ENCODE data around the gene TDRD9. TPM values are rescaled to one million over a fixed set of nuclear protein-coding genes. Genes with fewer than 3 reads are reported as not detected.

TDRD9 gene
- total RNA-seq, 1 experiment from 2014 or later: not detected

DNA sequence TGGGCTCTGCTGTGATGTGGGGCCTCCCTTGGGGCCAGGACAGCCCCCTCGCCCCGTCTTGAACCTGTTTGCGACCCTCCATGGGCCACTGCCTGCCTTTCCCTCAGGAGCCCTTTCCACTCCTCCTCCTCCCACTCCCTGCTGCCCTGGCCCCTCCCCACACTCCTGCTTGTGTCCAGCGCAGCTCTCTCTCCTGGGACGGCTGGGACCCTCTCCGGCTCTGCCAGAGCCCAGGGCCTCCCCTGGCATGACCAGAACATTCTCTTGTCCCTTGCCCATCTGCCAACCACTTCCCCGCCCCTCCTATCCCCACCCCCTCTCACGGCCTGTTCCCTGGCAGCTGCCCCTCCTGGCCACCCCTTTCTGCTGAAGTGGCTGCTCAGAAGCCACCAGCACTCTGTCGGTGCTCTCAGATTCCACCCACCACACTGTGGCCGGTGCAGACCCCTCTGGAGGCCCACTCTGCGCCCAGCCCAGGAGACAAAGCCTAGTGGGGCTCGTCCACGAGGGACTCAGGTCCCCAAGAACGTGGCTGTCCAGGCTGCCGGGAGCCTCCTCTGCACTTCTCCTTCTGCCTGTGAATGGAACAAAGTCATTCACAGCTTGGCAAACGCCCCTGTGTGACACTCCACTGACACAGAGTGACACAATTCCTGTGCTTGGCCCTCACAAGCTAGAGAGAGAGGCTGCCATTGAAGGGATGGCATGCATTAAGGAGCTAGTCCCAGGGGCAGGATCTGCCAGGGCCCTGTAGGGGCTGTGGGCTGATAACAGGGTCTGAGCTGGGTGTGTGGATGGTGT is 158.6 kb downstream of the TDRD9 start:
- Histone ChIP-seq H3K9me3 (ENCODE audit: low read depth, low read length, poor library complexity, severe bottlenecking) (no peaks in the 10 kb centered on the region), H3K36me3 (ENCODE audit: insufficient read depth, low read length, poor library complexity, severe bottlenecking) (no peaks in the 10 kb centered on the region), H3K4me1 (ENCODE audit: insufficient read depth, low read length, poor library complexity, severe bottlenecking) (no peaks in the 10 kb centered on the region), H3K27ac (ENCODE audit: low read depth, low read length, poor library complexity, severe bottlenecking) (no peak overlapping the region), H3K27me3 (replicated peaks; ENCODE audit: insufficient read depth, low read depth, low read length, poor library complexity) (no peaks in the 10 kb centered on the region), H3K4me3 (ENCODE audit: low read depth, low read length, poor library complexity, severe bottlenecking) (no peak overlapping the region)
- TF ChIP-seq, protein P1, sequence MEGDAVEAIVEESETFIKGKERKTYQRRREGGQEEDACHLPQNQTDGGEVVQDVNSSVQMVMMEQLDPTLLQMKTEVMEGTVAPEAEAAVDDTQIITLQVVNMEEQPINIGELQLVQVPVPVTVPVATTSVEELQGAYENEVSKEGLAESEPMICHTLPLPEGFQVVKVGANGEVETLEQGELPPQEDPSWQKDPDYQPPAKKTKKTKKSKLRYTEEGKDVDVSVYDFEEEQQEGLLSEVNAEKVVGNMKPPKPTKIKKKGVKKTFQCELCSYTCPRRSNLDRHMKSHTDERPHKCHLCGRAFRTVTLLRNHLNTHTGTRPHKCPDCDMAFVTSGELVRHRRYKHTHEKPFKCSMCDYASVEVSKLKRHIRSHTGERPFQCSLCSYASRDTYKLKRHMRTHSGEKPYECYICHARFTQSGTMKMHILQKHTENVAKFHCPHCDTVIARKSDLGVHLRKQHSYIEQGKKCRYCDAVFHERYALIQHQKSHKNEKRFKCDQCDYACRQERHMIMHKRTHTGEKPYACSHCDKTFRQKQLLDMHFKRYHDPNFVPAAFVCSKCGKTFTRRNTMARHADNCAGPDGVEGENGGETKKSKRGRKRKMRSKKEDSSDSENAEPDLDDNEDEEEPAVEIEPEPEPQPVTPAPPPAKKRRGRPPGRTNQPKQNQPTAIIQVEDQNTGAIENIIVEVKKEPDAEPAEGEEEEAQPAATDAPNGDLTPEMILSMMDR (conservative IDR thresholded peaks at IDR 0.05; ENCODE audit: low read depth, low read length): no peak
- no peak for TF ChIP-seq EZH2 (IDR thresholded peaks at IDR 0.05; ENCODE audit: borderline replicate concordance, low read depth, low read length, poor library complexity, severe bottlenecking)
- BruUV-seq (replicated peaks): no TSS peak
- ChIA-PET POLR2A (ENCODE audit: low non-redundant PET) (no interaction called here), CTCF (no interaction called here)
- DNase-seq (ENCODE audit: low spot score): no peak
- intact Hi-C loops (cut with micrococcal nuclease; ENCODE audit: unreplicated experiment): no loop called here

DNA sequence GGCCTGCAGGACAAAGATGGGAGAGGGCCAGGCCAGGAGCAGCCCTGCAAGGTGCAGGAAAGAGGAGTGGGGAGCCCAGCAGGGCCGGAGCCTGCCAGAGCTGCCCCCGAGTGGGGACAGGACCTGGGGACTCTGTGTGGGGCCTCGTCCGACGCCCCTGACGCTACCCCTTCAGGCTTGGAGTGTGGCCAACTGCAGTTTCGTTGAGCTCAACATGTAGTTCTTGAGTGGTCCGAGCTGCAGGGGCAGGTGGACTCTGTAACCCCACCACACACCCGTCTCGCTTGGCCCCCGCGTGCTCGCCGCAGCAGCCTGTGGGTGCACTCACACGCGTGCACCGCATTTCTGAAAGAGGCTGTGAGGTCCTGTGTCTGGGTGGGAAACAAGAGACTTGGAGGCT is 159.2 kb downstream of the TDRD9 start:
- ChIA-PET POLR2A (ENCODE audit: low non-redundant PET) (no interaction called here), CTCF (no interaction called here)
- TF ChIP-seq, protein P1 (conservative IDR thresholded peaks at IDR 0.05; ENCODE audit: low read depth, low read length): no peak
- no peak for TF ChIP-seq EZH2 (IDR thresholded peaks at IDR 0.05; ENCODE audit: borderline replicate concordance, low read depth, low read length, poor library complexity, severe bottlenecking)
- Histone ChIP-seq H3K4me3 (ENCODE audit: low read depth, low read length, poor library complexity, severe bottlenecking) (no peak overlapping the region), H3K27ac (ENCODE audit: low read depth, low read length, poor library complexity, severe bottlenecking) (no peak overlapping the region), H3K36me3 (ENCODE audit: insufficient read depth, low read length, poor library complexity, severe bottlenecking) (no peaks in the 10 kb centered on the region), H3K4me1 (ENCODE audit: insufficient read depth, low read length, poor library complexity, severe bottlenecking) (no peaks in the 10 kb centered on the region), H3K9me3 (ENCODE audit: low read depth, low read length, poor library complexity, severe bottlenecking) (no peaks in the 10 kb centered on the region), H3K27me3 (replicated peaks; ENCODE audit: insufficient read depth, low read depth, low read length, poor library complexity) (no peaks in the 10 kb centered on the region)
- BruUV-seq (replicated peaks): no TSS peak
- DNase-seq (ENCODE audit: low spot score): no peak
- intact Hi-C loops (cut with micrococcal nuclease; ENCODE audit: unreplicated experiment): no loop called here

DNA sequence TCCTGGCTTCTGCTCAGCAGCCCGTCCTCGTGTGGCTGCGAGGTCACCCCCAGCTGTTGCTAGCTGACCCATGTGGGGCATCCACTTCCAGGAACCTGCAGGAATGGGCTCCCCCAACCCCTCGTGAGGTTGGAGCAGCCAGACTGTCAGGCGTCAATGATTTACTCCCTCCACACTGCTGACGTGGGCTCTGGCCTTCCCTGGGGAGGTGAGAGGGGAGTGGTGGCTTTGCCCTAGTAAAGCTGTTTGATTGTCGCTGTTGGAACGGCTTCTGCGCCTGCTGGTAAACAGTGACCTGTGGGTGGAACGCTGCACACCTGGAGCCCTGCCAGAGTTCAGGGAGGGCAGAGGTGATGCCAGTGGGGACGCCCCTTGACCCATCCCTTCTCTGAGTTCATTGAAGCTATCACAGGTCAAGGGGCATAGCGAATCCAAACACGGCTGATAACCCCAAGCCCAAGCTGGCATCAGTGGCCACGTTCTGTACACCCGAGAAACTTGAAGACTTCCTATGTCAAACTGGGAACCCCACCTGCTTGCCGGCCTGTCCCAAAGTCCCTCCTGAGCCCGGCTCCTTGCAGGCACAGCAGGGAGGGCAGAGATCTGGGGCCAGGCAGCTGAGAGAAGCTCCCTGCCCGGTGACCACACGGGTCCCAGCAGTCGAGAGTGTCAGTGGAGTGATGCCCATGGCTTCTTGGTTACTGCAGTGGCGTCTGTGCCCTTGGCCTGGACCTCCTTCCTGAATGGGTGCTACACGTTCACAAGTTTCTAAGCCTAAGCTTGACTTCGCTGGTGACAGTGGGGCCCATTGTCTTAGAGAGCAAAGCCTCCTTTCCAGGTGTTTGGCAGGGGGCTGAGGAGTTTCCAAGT is 160.0 kb downstream of the TDRD9 start:
- POLR2A ChIA-PET (ENCODE audit: low non-redundant PET): no interaction called here
- no TSS peak for BruUV-seq (replicated peaks)

More for the DNA sequence above, 160.0 kb downstream of the TDRD9 start:
- CTCF ChIA-PET: no interaction called here
- Histone ChIP-seq H3K4me3 (ENCODE audit: low read depth, low read length, poor library complexity, severe bottlenecking) (no peak overlapping the region), H3K4me1 (ENCODE audit: insufficient read depth, low read length, poor library complexity, severe bottlenecking) (no peaks in the 10 kb centered on the region), H3K36me3 (ENCODE audit: insufficient read depth, low read length, poor library complexity, severe bottlenecking) (no peaks in the 10 kb centered on the region), H3K9me3 (ENCODE audit: low read depth, low read length, poor library complexity, severe bottlenecking) (no peaks in the 10 kb centered on the region), H3K27ac (ENCODE audit: low read depth, low read length, poor library complexity, severe bottlenecking) (no peak overlapping the region), H3K27me3 (replicated peaks; ENCODE audit: insufficient read depth, low read depth, low read length, poor library complexity) (no peaks in the 10 kb centered on the region)
- TF ChIP-seq, protein P1 (conservative IDR thresholded peaks at IDR 0.05; ENCODE audit: low read depth, low read length): no peak
- TF ChIP-seq EZH2 (IDR thresholded peaks at IDR 0.05; ENCODE audit: borderline replicate concordance, low read depth, low read length, poor library complexity, severe bottlenecking): no peak
- DNase-seq (ENCODE audit: low spot score): no peak
- intact Hi-C loops (cut with micrococcal nuclease; ENCODE audit: unreplicated experiment): no loop called here
